NCI-H1930 (cell line): ENCODE measurements around the gene PAPOLB.
"Not testable (repeated sequence)": the region's sequence is repeated elsewhere in the genome, so short reads cannot be mapped to it uniquely, and the experiment has no call there.

ENCODE experiments used
- DNase-seq, 2 experiments: peaks; one replicate each; lab custom pipeline; 2025; lab: John Stamatoyannopoulos, UW

Gene PAPOLB

GRCh38 chr7:4861673-4862072 lies at the start of gene PAPOLB:
Gene PAPOLB (minus strand): TSS chr7:4862030. CDS start chr7:4861810, 220 bp downstream.
- no peak for DNase-seq

GRCh38 chr7:4911111-4911828 lies 49.4 kb upstream of the PAPOLB start:
- no peak for DNase-seq

GRCh38 chr7:4906682-4907081 lies 44.9 kb upstream of the PAPOLB start:
- no peak for DNase-seq

GRCh38 chr7:4905171-4905570 lies 43.3 kb upstream of the PAPOLB start:
- no peak for DNase-seq

GRCh38 chr7:4904346-4904745 lies 42.5 kb upstream of the PAPOLB start:
- DNase-seq: no peak

- no peak for DNase-seq
Observed at GRCh38 chr7:4895766-4896165, 33.9 kb upstream of the PAPOLB start.

GRCh38 chr7:4894482-4894881 lies 32.7 kb upstream of the PAPOLB start:
- DNase-seq: no peak

GRCh38 chr7:4893929-4894475 lies 32.2 kb upstream of the PAPOLB start:
- no peak for DNase-seq

- DNase-seq: not testable (repeated sequence)
Observed at GRCh38 chr7:4893188-4893587, 31.4 kb upstream of the PAPOLB start.

- not testable (repeated sequence) for DNase-seq
Observed at GRCh38 chr7:4891522-4891921, 29.7 kb upstream of the PAPOLB start.

GRCh38 chr7:4889682-4890081 lies 27.9 kb upstream of the PAPOLB start:
- no peak for DNase-seq

GRCh38 chr7:4888161-4888560 lies 26.3 kb upstream of the PAPOLB start:
- no peak for DNase-seq

- no peak for DNase-seq
Observed at GRCh38 chr7:4886671-4887070, 24.8 kb upstream of the PAPOLB start.

GRCh38 chr7:4885317-4885807 lies 23.5 kb upstream of the PAPOLB start:
- no peak for DNase-seq

- DNase-seq: no peak
Observed at GRCh38 chr7:4884164-4884563, 22.3 kb upstream of the PAPOLB start.

- peak; percentile 85 to 88 for DNase-seq
Observed at GRCh38 chr7:4883372-4884144, 21.7 kb upstream of the PAPOLB start, which contains the start of gene RADIL. Gene RADIL (minus strand): TSS chr7:4883716. CDS start chr7:4878139, 5,577 bp downstream.

- DNase-seq: no peak
Observed at GRCh38 chr7:4883033-4883371, 21.2 kb upstream of the PAPOLB start.

- no peak for DNase-seq
Observed at GRCh38 chr7:4882169-4883032, 20.6 kb upstream of the PAPOLB start.

GRCh38 chr7:4880218-4880617 lies 18.4 kb upstream of the PAPOLB start:
- DNase-seq: no peak

GRCh38 chr7:4879396-4880081 lies 17.7 kb upstream of the PAPOLB start:
- DNase-seq: no peak
